Thoracic aorta (tissue), 2 donors: Measurements from ENCODE around the gene USP6NL. TPM values are rescaled to one million over a fixed set of nuclear protein-coding genes. Genes with fewer than 3 reads are reported as not detected.

ENCODE experiments used
- ATAC-seq: fragments of 150-250 bp; one replicate; pipeline ENCODE4 v1.8.0; 2017; ENCODE audit warnings: low read depth; ENCODE audit not compliant: insufficient number of reproducible peaks, low FRiP score
- DNase-seq: peaks from one replicate; pipeline ENCODE4 v3.0.0-alpha.2; 2020; ENCODE audit warnings: low spot score
- H3K27ac ChIP-seq, 2 donors: fragments of 200-600 bp; sonication (generic); 1 replicate in 1 of 2; 2 replicates in 1 of 2; pipeline ENCODE4 v1.5.1; 2016; ENCODE audit warnings: mild to moderate bottlenecking in 2 of 2, moderate library complexity in 2 of 2
- H3K27me3 ChIP-seq: fragments of 200-600 bp; sonication (generic); replicated peaks from 2 replicates; pipeline ENCODE4 v1.6.0; 2016; ENCODE audit warnings: mild to moderate bottlenecking; ENCODE audit not compliant: insufficient read depth
- H3K36me3 ChIP-seq: fragments of 200-600 bp; sonication (generic); one replicate; pipeline ENCODE4 v1.5.1; 2016
- H3K4me1 ChIP-seq, 2 donors: fragments of 200-600 bp; sonication (generic); 1 replicate in 1 of 2; 2 replicates in 1 of 2; pipeline versions ENCODE4 v1.5.1 to v1.6.0; 2016; ENCODE audit warnings: low read depth in 2 of 2, mild to moderate bottlenecking in 1 of 2; ENCODE audit not compliant: control insufficient read depth in 1 of 2
- H3K4me3 ChIP-seq: fragments of 200-600 bp; sonication (generic); 2 replicates; pipeline ENCODE4 v1.5.1; 2016; ENCODE audit warnings: mild to moderate bottlenecking
- H3K9me3 ChIP-seq: fragments of 200-600 bp; sonication (generic); 2 replicates; pipeline ENCODE4 v1.5.1; 2016
- CTCF ChIP-seq: fragments of 200-600 bp; sonication (generic); IDR thresholded peaks from one replicate; pipeline ENCODE4 v1.5.1; 2019; ENCODE audit warnings: antibody characterized with exemption
- total RNA-seq, 2 donors: library from RNA; depleted of rRNA; stranded (reverse); fragments of >200 nt; gene quantifications; one replicate each; pipeline versions ENCODE4 v1.1.0 to v1.2.3, GENCODE V29; 2016

Gene USP6NL
- total RNA-seq, 2 donors from 2014 or later = 9.5 to 15.0 TPM

GRCh38 chr10:11511321-11511720, 100.1 kb downstream of the USP6NL start:
- Histone ChIP-seq H3K4me3 (no peak overlapping the region), H3K27ac (no peak overlapping the region), H3K36me3 (no peaks in the 10 kb centered on the region), H3K27me3 (no peaks in the 10 kb centered on the region), H3K9me3 (no peaks in the 10 kb centered on the region), H3K4me1 (no peaks in the 10 kb centered on the region)
- DNase-seq (no peak), ATAC-seq (no peak)
- TF ChIP-seq CTCF = no peak

DNA sequence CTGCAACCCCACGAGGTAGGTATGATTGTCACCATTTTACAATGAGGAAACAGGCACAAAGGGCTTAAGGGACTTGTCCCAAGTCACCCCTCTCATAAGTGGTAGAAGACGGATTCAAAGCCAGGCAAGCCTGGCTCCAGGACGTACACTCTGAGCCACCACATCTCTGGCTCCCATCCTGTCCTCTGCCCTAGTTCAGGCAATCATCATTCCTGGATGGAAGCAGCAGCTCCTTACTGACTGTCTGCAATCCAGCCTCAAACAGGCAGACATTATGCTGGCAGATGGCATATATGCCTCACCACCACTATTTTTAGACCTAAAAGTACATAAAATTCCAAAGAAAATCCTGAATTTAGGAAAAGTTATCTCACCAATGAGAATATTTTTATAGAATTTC, 100.7 kb downstream of the USP6NL start:
- no peak for ATAC-seq
- no peak for TF ChIP-seq CTCF
- Histone ChIP-seq H3K4me1 (no peaks in the 10 kb centered on the region), H3K27ac (no peak overlapping the region), H3K4me3 (no peak overlapping the region), H3K27me3 (no peaks in the 10 kb centered on the region), H3K9me3 (no peaks in the 10 kb centered on the region), H3K36me3 (no peaks in the 10 kb centered on the region)
- no peak for DNase-seq

GRCh38 chr10:11510281-11510680, 101.2 kb downstream of the USP6NL start:
- TF ChIP-seq CTCF = no peak
- DNase-seq (no peak), ATAC-seq (no peak)
- Histone ChIP-seq H3K36me3 (no peaks in the 10 kb centered on the region), H3K4me3 (no peak overlapping the region), H3K27me3 (no peaks in the 10 kb centered on the region), H3K27ac (no peak overlapping the region), H3K4me1 (no peaks in the 10 kb centered on the region), H3K9me3 (no peaks in the 10 kb centered on the region)

- Histone ChIP-seq H3K36me3 (no peaks in the 10 kb centered on the region), H3K9me3 (no peaks in the 10 kb centered on the region), H3K27me3 (no peaks in the 10 kb centered on the region), H3K27ac (no peak overlapping the region), H3K4me3 (no peak overlapping the region), H3K4me1 (no peaks in the 10 kb centered on the region)
- ATAC-seq = no peak
- no peak for DNase-seq
- TF ChIP-seq CTCF = no peak
Measured at GRCh38 chr10:11509036-11509435, 102.4 kb downstream of the USP6NL start.

DNA sequence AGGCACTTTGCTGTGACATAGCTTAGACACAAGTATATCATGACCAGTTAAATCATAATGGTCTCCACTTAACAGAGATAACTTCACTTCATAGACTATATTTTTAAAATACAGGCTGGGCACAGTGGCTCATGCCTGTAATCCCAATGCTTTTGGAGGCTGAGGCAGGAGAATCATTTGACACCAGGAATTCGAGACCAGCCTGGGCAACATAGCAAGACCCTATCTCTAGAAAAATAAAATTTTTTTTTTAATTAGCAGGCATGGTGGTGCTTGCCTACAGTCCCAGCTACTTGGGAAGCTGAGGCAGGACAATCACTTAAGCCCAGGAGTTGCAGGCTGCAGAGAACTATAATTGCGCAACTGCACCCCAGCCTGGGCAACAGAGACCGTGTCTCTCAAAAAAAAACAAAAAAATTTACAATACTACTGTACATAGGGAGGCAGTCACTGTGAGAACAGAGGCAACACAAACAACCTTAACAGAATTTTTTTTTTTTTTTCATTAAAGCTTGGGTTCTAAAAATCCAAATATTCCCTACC, 105.1 kb downstream of the USP6NL start:
- TF ChIP-seq CTCF = no peak
- DNase-seq = no peak

More for the DNA sequence above, 105.1 kb downstream of the USP6NL start:
- Histone ChIP-seq H3K9me3 (no peaks in the 10 kb centered on the region), H3K4me3 (no peak overlapping the region), H3K27me3 (no peaks in the 10 kb centered on the region), H3K4me1 (no peaks in the 10 kb centered on the region), H3K27ac (no peak overlapping the region), H3K36me3 (no peaks in the 10 kb centered on the region)
- no peak for ATAC-seq
